22Rv1 (cell line): ENCODE data around the gene PMPCA.

Experiments
- CTCF ChIP-seq: fragments of 450-650 bp; IDR thresholded peaks from 2 replicates; pipeline ENCODE4 v1.5.1; 2017; ENCODE audit warnings: mild to moderate bottlenecking
- ZFX ChIP-seq: fragments of 450-650 bp; IDR thresholded peaks from 2 replicates; pipeline ENCODE4 v1.6.1; 2017; ENCODE audit warnings: antibody characterized with exemption, borderline replicate concordance

- no peak for TF ChIP-seq ZFX
- no peak for TF ChIP-seq CTCF
Observed at GRCh38 chr9:136398286-136398685, 12.2 kb upstream of the PMPCA start.
